Uterus (tissue), 4 donors: Measurements from ENCODE around the gene ZNF564. TPM values are rescaled to one million over a fixed set of nuclear protein-coding genes. Genes with fewer than 3 reads are reported as not detected.

Source experiments
- DNase-seq, 2 donors: peaks; one replicate each; pipeline ENCODE4 v3.0.0-alpha.2; 2019 to 2020
- H3K27ac ChIP-seq, 2 donors: fragments of 200-600 bp; sonication (generic); 1 replicate in 1 of 2; 2 replicates in 1 of 2; pipeline ENCODE4 v1.5.1; 2016 to 2018
- H3K27me3 ChIP-seq, 2 donors: fragments of 200-600 bp; sonication (generic); one replicate each; pipeline ENCODE4 v1.5.1; 2018 to 2019; ENCODE audit warnings: control low read depth in 1 of 2
- H3K36me3 ChIP-seq, 2 donors: fragments of 200-600 bp; sonication (generic); one replicate each; pipeline ENCODE4 v1.5.1; 2019; ENCODE audit warnings: control low read depth in 1 of 2
- H3K4me1 ChIP-seq, 2 donors: fragments of 200-600 bp; sonication (generic); one replicate each; pipeline ENCODE4 v1.5.1; 2018 to 2019; ENCODE audit warnings: control low read depth in 1 of 2
- H3K4me3 ChIP-seq, 2 donors: fragments of 200-600 bp; sonication (generic); 1 replicate in 1 of 2; 2 replicates in 1 of 2; pipeline ENCODE4 v1.5.1; 2018 to 2019; ENCODE audit warnings: mild to moderate bottlenecking in 1 of 2
- H3K9me3 ChIP-seq, 2 donors: fragments of 200-600 bp; sonication (generic); one replicate each; pipeline ENCODE4 v1.5.1; 2019; ENCODE audit warnings: control low read depth in 1 of 2
- POLR2A ChIP-seq, 2 donors: fragments of 450-650 bp; IDR thresholded peaks; one replicate each; pipeline ENCODE4 v1.6.1; 2016; ENCODE audit warnings: antibody characterized with exemption in 2 of 2, mild to moderate bottlenecking in 1 of 2, moderate library complexity in 1 of 2
- intact Hi-C: fragments of 100-400 bp; cut with DNase I; formaldehyde crosslinking; loops from one replicate; pipeline ENCODE4 v1.15.1; 2023; ENCODE audit warnings: low total_unique reads
- total RNA-seq, 4 donors: library from RNA; depleted of rRNA in 3 of 4; stranded (reverse); fragments of >200 nt in 3 of 4; gene quantifications; one replicate each; pipeline versions ENCODE4 v1.1.0 to v1.2.4, GENCODE V29; 2014 to 2023
- TF ChIP-seq, protein P1 (sequence below), 4 experiments: fragments of 200-600 bp in 2 of 4; fragments of 450-650 bp in 2 of 4; sonication (generic) in 2 of 4; IDR thresholded peaks; one replicate each; pipeline ENCODE4 v1.5.1; 2016 to 2019; ENCODE audit warnings: antibody characterized with exemption in 4 of 4, mild to moderate bottlenecking in 2 of 4, moderate library complexity in 1 of 4
- donor health status: DM: yes; HTN: yes; CAD: no.

ZNF564 gene
- 10 to 100 TPM in 3 of 4 donors, under 1 TPM in 1; 0.88 to 28.1 (median 21.9) TPM for total RNA-seq

GRCh38 chr19:12551060-12551832 lies at the start of gene ZNF564:
Gene ZNF564, minus strand, starts transcription at chr19:12551482. Its CDS starts 150 bp downstream, at chr19:12551332.
- Histone ChIP-seq H3K4me1 (peaks cover 0 to 7% of the 10 kb centered on the region in 2 donors), H3K36me3 (no peaks in the 10 kb centered on the region), H3K27me3 (no peaks in the 10 kb centered on the region), H3K27ac (peak within 1 kb of the TSS; percentile 92 to 94), H3K9me3 (no peaks in the 10 kb centered on the region), H3K4me3 (peak within 1 kb of the TSS; percentile 85 to 95)
- TF ChIP-seq POLR2A (IDR thresholded peaks at IDR 0.05) = peak; percentile 42 to 52
- TF ChIP-seq, protein P1, sequence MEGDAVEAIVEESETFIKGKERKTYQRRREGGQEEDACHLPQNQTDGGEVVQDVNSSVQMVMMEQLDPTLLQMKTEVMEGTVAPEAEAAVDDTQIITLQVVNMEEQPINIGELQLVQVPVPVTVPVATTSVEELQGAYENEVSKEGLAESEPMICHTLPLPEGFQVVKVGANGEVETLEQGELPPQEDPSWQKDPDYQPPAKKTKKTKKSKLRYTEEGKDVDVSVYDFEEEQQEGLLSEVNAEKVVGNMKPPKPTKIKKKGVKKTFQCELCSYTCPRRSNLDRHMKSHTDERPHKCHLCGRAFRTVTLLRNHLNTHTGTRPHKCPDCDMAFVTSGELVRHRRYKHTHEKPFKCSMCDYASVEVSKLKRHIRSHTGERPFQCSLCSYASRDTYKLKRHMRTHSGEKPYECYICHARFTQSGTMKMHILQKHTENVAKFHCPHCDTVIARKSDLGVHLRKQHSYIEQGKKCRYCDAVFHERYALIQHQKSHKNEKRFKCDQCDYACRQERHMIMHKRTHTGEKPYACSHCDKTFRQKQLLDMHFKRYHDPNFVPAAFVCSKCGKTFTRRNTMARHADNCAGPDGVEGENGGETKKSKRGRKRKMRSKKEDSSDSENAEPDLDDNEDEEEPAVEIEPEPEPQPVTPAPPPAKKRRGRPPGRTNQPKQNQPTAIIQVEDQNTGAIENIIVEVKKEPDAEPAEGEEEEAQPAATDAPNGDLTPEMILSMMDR (IDR thresholded peaks at IDR 0.05) = peak in 1 of 4 experiments; percentile 8
- peak; percentile 93 to 96 for DNase-seq
- intact Hi-C loops = no loop called here

DNA sequence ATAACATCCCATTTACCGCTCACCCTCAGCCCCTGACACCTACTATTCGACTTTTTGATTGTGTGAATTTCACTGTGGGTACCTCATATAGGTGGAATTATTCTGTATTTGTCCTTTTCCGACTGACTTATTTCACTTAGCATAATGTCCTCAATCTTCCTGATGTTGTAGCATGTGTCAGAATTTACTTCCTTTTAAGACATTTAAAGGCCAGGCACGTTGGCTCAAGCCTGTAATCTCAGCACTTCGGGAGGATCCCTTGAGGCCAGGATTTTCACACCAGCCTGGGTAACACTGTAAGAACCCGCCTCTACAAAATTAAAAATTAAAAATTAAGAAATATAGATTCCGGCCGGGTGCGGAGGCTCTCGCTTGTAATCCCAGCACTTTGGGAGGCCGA lies 46.3 kb upstream of the ZNF564 start:
- no peaks in the 10 kb centered on the region for H3K27me3 ChIP-seq

DNA sequence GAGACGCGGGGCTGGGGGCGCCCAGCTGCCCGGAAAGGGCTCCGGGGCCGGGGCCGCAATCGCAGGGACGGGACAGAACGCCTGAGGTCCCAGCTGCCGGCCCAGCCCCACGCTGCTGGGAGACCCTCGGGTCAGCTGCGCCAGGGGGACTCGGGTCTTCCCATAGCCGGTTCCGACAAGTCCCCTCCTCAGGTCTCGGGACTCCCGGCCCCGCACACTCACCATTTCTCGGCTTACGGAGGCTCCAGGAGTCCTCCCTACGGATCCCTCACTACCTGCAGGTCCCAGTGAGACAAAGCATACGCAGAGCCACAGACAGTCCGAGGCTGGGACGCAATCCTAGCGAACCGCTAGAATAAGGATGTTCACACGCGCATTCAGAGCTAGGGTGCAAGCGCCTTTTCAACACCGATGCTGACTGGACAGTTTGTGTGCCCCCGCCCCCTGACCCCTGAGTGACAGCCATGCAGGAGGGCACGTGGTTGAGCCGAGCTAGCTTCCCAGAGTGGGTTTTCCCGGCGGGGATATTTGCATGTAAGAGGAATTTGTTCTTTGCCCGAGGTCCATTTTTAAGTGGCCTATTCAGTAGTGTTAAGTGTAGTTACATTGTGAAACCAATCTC lies 45.8 kb upstream of the ZNF564 start:
- Histone ChIP-seq H3K4me1 (no peaks in the 10 kb centered on the region), H3K27me3 (no peaks in the 10 kb centered on the region), H3K36me3 (no peaks in the 10 kb centered on the region), H3K27ac (no peak overlapping the region), H3K9me3 (no peaks in the 10 kb centered on the region), H3K4me3 (no peak overlapping the region)
- intact Hi-C loops = no loop called here
- DNase-seq = no peak
- TF ChIP-seq, protein P1 (IDR thresholded peaks at IDR 0.05) = no peak
- TF ChIP-seq POLR2A (IDR thresholded peaks at IDR 0.05) = no peak

More for the DNA sequence above, 46.3 kb upstream of the ZNF564 start:
- intact Hi-C loops = no loop called here
- Histone ChIP-seq H3K4me1 (no peaks in the 10 kb centered on the region), H3K36me3 (no peaks in the 10 kb centered on the region), H3K4me3 (no peak overlapping the region), H3K9me3 (no peaks in the 10 kb centered on the region), H3K27ac (no peak overlapping the region)
- no peak for DNase-seq
- TF ChIP-seq POLR2A (IDR thresholded peaks at IDR 0.05) = no peak
- TF ChIP-seq, protein P1 (IDR thresholded peaks at IDR 0.05) = no peak

DNA sequence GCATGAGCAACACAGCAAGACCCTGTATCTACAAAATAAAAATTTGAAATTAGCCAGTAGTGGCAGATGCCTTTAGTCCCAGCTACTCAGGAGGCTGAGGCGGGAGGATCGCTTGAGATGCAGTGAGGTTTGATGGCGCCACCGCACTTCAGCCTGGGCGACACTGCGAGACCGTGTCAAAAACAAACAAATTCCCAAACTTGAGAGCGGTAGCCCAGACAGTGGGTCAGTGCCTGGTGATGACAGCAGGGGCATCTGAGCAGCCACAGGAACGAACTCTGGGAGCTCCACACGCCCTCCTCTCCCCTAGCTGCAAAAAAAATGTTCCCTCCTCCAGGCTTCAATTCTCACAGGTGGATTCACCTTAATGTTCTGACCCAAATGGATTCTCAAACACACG lies 45.2 kb upstream of the ZNF564 start:
- DNase-seq = no peak
- no peak overlapping the region for H3K27ac ChIP-seq
- no peaks in the 10 kb centered on the region for H3K9me3 ChIP-seq
- no peaks in the 10 kb centered on the region for H3K27me3 ChIP-seq
- intact Hi-C loops = no loop called here
- H3K4me3 ChIP-seq = no peak overlapping the region
- H3K4me1 ChIP-seq = no peaks in the 10 kb centered on the region
- H3K36me3 ChIP-seq = no peaks in the 10 kb centered on the region
- TF ChIP-seq, protein P1 (IDR thresholded peaks at IDR 0.05) = no peak
- TF ChIP-seq POLR2A (IDR thresholded peaks at IDR 0.05) = no peak

GRCh38 chr19:12581100-12581499 lies 29.8 kb upstream of the ZNF564 start:
- H3K27ac ChIP-seq = no peak overlapping the region
- H3K4me3 ChIP-seq = no peak overlapping the region
- intact Hi-C loops = no loop called here
- H3K36me3 ChIP-seq = no peaks in the 10 kb centered on the region
- H3K27me3 ChIP-seq = no peaks in the 10 kb centered on the region
- no peak for TF ChIP-seq POLR2A (IDR thresholded peaks at IDR 0.05)
- TF ChIP-seq, protein P1 (IDR thresholded peaks at IDR 0.05) = no peak
- H3K9me3 ChIP-seq = peaks cover 0 to 31% of the 10 kb centered on the region in 2 donors
- DNase-seq = no peak
- no peaks in the 10 kb centered on the region for H3K4me1 ChIP-seq
